ENCODE measurements around the gene PIP4K2A. TPM values are rescaled to one million over a fixed set of nuclear protein-coding genes. Genes with fewer than 3 reads are reported as not detected.

The PIP4K2A gene
- total RNA-seq, 1 donor from 2014 or later: 102 TPM

DNA sequence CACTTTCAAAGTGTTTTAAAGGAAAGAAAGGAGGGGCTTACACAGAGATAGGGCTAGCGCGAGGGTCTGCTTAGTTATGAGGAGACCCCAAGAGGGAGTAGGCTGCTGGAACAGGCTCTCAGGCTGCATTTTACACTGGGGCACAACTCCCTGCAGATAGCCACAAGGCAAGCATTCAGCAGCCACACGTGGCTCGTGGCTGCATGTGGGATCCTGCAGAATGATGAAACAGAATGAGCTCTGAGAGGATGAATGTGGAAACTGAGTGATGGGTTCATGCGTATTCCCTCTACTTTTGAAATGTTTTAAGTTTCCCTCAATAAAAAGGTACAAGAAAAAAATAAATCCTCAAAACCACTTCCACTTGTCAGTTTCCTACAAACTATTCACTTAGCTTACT, 37.0 kb downstream of the PIP4K2A start:
- H3K4me3 Mint-ChIP-seq: no peak overlapping the region
- ChIA-PET CTCF (no interaction called here), POLR2A (no interaction called here)
- H3K9me3 Mint-ChIP-seq: no peaks in the 10 kb centered on the region
- intact Hi-C loops (cut with micrococcal nuclease): no loop called here
- peaks cover 14% of the 10 kb centered on the region for H3K36me3 Mint-ChIP-seq (ENCODE audit: low read depth)
- H3K4me1 Mint-ChIP-seq: peaks cover 71% of the 10 kb centered on the region
- H3K27me3 Mint-ChIP-seq: no peaks in the 10 kb centered on the region
- DNase-seq (no peak), ATAC-seq (ENCODE audit: low read depth) (no peak)
- peak overlapping the region; percentile 38 for H3K27ac Mint-ChIP-seq
- TF ChIP-seq, protein P1, sequence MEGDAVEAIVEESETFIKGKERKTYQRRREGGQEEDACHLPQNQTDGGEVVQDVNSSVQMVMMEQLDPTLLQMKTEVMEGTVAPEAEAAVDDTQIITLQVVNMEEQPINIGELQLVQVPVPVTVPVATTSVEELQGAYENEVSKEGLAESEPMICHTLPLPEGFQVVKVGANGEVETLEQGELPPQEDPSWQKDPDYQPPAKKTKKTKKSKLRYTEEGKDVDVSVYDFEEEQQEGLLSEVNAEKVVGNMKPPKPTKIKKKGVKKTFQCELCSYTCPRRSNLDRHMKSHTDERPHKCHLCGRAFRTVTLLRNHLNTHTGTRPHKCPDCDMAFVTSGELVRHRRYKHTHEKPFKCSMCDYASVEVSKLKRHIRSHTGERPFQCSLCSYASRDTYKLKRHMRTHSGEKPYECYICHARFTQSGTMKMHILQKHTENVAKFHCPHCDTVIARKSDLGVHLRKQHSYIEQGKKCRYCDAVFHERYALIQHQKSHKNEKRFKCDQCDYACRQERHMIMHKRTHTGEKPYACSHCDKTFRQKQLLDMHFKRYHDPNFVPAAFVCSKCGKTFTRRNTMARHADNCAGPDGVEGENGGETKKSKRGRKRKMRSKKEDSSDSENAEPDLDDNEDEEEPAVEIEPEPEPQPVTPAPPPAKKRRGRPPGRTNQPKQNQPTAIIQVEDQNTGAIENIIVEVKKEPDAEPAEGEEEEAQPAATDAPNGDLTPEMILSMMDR (IDR thresholded peaks at IDR 0.05): no peak

DNA sequence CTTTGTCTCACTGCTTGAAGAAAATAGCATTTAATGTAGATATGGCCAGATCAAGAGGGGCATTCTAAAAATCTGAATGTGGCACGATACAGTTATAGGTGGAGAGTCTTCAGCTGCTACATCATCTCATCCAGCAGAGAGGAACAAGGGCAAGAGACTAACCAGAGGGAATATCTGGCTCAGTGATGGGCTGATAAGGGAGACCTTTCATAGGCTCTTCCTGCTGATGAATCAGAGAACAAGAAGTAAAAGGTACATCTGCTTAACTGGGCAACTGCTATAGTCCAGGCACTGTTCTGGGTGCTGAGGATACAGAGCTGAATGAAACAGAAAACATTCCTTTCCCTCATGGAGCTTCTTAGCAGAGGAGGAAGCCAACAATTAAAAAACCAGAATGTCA, 37.9 kb downstream of the PIP4K2A start:
- no peaks in the 10 kb centered on the region for H3K27me3 Mint-ChIP-seq
- ChIA-PET POLR2A (no interaction called here), CTCF (no interaction called here)

DNA sequence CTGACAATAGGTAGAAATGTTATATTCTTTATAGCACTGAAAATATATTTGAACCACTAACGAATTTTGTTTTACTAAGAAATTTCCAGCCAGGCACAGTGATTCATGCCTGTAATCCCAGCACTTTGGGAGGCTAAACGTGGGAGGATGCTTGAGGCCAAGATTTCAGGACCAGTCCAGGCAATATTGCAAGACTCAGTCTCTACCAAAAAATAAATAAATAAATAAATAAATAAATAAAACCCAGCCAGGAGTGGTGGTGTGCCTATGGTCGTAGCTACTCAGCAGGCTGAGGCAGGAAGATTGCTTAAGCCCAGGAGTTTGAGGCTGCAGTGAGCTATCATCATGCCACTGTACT, 39.8 kb downstream of the PIP4K2A start:
- intact Hi-C loops (cut with micrococcal nuclease): no loop called here
- peaks cover 73% of the 10 kb centered on the region for H3K4me1 Mint-ChIP-seq
- CTCF ChIA-PET: no interaction called here
- no peak for DNase-seq
- H3K4me3 Mint-ChIP-seq: no peak overlapping the region
- POLR2A ChIA-PET: interaction anchor here (0.6 kb wide), 1 partner anchor 41 kb away, joined by 4 read pairs; no protein-coding TSS in a partner anchor
- no peak overlapping the region for H3K27ac Mint-ChIP-seq
- peaks cover 14% of the 10 kb centered on the region for H3K36me3 Mint-ChIP-seq (ENCODE audit: low read depth)
- ATAC-seq (ENCODE audit: low read depth): no peak
- TF ChIP-seq, protein P1 (IDR thresholded peaks at IDR 0.05): no peak
- no peaks in the 10 kb centered on the region for H3K27me3 Mint-ChIP-seq
- no peaks in the 10 kb centered on the region for H3K9me3 Mint-ChIP-seq

More for the DNA sequence above, 37.9 kb downstream of the PIP4K2A start:
- Mint-ChIP-seq H3K4me3 (no peak overlapping the region), H3K27ac (peak overlapping the region; percentile 38), H3K9me3 (no peaks in the 10 kb centered on the region), H3K36me3 (ENCODE audit: low read depth) (peaks cover 14% of the 10 kb centered on the region), H3K4me1 (peaks cover 72% of the 10 kb centered on the region)
- no peak for ATAC-seq (ENCODE audit: low read depth)
- no peak for DNase-seq
- TF ChIP-seq, protein P1 (IDR thresholded peaks at IDR 0.05): no peak
- intact Hi-C loops (cut with micrococcal nuclease): no loop called here

DNA sequence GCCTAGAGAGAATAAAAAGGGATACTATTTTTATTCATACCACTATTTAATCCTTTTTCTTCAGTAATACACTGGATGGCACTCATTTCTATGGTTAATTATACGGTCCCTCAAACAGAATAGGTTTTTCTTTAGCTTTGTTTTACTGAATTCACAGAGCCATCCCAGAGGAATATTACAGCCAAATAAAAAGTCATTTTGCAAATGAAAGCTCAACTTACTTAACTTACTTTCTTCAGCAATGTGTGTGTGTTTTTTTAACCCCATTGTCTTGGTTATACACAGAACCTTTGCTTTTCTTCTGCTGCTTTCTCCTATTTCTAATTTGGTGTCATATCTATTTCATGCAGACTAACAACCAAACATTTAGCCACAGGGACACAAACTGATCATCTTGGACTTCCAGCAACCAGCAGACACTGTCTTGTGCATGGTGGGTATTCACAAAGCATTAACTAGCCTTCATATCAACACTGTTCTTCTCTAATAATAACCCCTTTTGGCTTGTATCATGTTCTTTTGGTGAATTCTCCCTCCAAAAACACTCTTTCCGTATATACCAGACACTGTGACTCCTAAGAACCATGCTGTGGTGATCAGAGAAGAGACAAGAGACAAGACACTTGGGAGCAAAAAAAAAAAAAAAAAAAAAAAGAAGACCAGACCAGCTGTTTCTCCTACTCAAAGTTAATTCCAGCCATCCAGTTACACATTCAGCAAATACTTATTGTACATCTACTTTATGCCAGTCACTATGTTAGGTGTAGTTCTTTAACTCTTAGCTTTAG, 40.4 kb downstream of the PIP4K2A start:
- no peak overlapping the region for H3K4me3 Mint-ChIP-seq
- intact Hi-C loops (cut with micrococcal nuclease): loop anchor here (1.0 kb wide), 1 partner anchor 8 kb away; no protein-coding TSS in a partner anchor
- no peaks in the 10 kb centered on the region for H3K9me3 Mint-ChIP-seq
- H3K36me3 Mint-ChIP-seq (ENCODE audit: low read depth): peaks cover 14% of the 10 kb centered on the region
- no peaks in the 10 kb centered on the region for H3K27me3 Mint-ChIP-seq
- TF ChIP-seq, protein P1 (IDR thresholded peaks at IDR 0.05): no peak
- ChIA-PET CTCF (no interaction called here), POLR2A (interaction anchor here (0.6 kb wide), 1 partner anchor 41 kb away, joined by 4 read pairs; no protein-coding TSS in a partner anchor)
- ATAC-seq (ENCODE audit: low read depth) (no peak), DNase-seq (no peak)
- H3K27ac Mint-ChIP-seq: no peak overlapping the region
- peaks cover 74% of the 10 kb centered on the region for H3K4me1 Mint-ChIP-seq

DNA sequence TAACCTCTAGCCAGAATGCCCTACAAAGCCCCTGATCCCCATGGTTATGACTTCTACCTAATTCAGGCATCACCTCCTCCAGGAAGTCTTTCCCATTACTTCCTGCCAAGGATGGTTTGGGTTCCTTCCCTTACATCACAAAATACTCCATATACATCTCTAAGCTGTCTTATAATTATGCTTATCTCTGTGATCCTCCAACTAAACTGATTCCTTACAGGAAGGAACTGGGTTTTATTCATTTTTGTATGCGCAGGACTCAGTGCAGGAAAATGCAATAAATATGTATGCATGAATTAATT, 41.3 kb downstream of the PIP4K2A start:
- no peak overlapping the region for H3K4me3 Mint-ChIP-seq

More for the DNA sequence above, 41.3 kb downstream of the PIP4K2A start:
- ATAC-seq (ENCODE audit: low read depth) (no peak), DNase-seq (no peak)
- Mint-ChIP-seq H3K27ac (peak overlapping the region; percentile 50), H3K9me3 (no peaks in the 10 kb centered on the region), H3K36me3 (ENCODE audit: low read depth) (peaks cover 12% of the 10 kb centered on the region), H3K27me3 (no peaks in the 10 kb centered on the region), H3K4me1 (peaks cover 80% of the 10 kb centered on the region)
- intact Hi-C loops (cut with micrococcal nuclease): loop anchor here (1.0 kb wide), 1 partner anchor 9 kb away; no protein-coding TSS in a partner anchor
- ChIA-PET CTCF (no interaction called here), POLR2A (no interaction called here)
- TF ChIP-seq, protein P1 (IDR thresholded peaks at IDR 0.05): no peak
